Endothelial cell of umbilical vein (primary cell): ENCODE results near the gene FNDC1. TPM values are rescaled to one million over a fixed set of nuclear protein-coding genes. Genes with fewer than 3 reads are reported as not detected.

Experiments used
- BruUV-seq: library from RNA; stranded (reverse); fragments of 400-500 nt; replicated peaks from 2 replicates; lab custom pipeline; 2021; lab: Mats Ljungman, UMichigan
- CTCF ChIA-PET: fragments of 300-600, 350-600 bp; sonication (Branson Sonifier 250); formaldehyde crosslinking; loops from one replicate; lab custom pipeline; 2021; ENCODE audit warnings: antibody characterized with exemption, inconsistent platforms; lab: Charles Lee
- POLR2A ChIA-PET: fragments of 300-600, 350-600 bp; sonication (Branson Sonifier 250); formaldehyde crosslinking; loops from one replicate; lab custom pipeline; 2021; ENCODE audit warnings: antibody characterized with exemption, inconsistent platforms; lab: Charles Lee
- DNase-seq: peaks from one replicate; pipeline ENCODE4 v3.0.0-alpha.2; 2011; ENCODE audit warnings: low read depth, low spot score
- FAIRE-seq: peaks from 2 replicates; lab custom pipeline; 2011; peaks lifted over from hg19 to GRCh38; lab: Jason Lieb, UNC
- H2AFZ ChIP-seq: 2 replicates; pipeline ENCODE4 v1.6.0; 2012; ENCODE audit warnings: low read depth, low read length, control low read depth, inconsistent platforms
- H3K27ac ChIP-seq: 2 replicates; pipeline ENCODE4 v1.5.1; 2011; ENCODE audit warnings: low read depth, mild to moderate bottlenecking, control low read depth, low read length, moderate library complexity; ENCODE audit not compliant: insufficient read depth
- H3K27me3 ChIP-seq, 2 experiments: 2 replicates each; pipeline versions ENCODE4 v1.6.0 to v1.6.1; 2011; ENCODE audit warnings: low read length in 2 of 2, mixed read lengths in 1 of 2; ENCODE audit not compliant: control insufficient read depth in 2 of 2, insufficient read depth in 2 of 2
- H3K36me3 ChIP-seq, 2 experiments: 2 replicates in 1 of 2; 3 replicates in 1 of 2; pipeline ENCODE4 v1.5.1; 2011; ENCODE audit warnings: low read length in 2 of 2, mild to moderate bottlenecking in 1 of 2, moderate library complexity in 1 of 2; ENCODE audit not compliant: control insufficient read depth in 2 of 2, insufficient read depth in 2 of 2; ENCODE audit errors: extremely low read depth in 1 of 2
- H3K4me1 ChIP-seq: 3 replicates; pipeline ENCODE4 v1.5.1; 2011; ENCODE audit warnings: mild to moderate bottlenecking, low read length; ENCODE audit not compliant: control insufficient read depth, insufficient read depth; ENCODE audit errors: extremely low read depth
- H3K4me2 ChIP-seq: 2 replicates; pipeline ENCODE4 v1.6.1; 2011; ENCODE audit warnings: low read length, control low read depth, mixed read lengths; ENCODE audit not compliant: insufficient read depth
- H3K4me3 ChIP-seq, 3 experiments: fragments of 200-600 bp in 1 of 3; sonication (generic), shearing (Covaris generic) in 1 of 3; replicated peaks in 1 of 3; 2 replicates each; pipeline ENCODE4 v1.5.1; 2011 to 2016; ENCODE audit warnings: control low read depth in 3 of 3, low read length in 3 of 3, mild to moderate bottlenecking in 2 of 3, inconsistent platforms in 1 of 3, low read depth in 1 of 3, moderate library complexity in 1 of 3; ENCODE audit not compliant: insufficient read depth in 1 of 3
- H3K79me2 ChIP-seq: 2 replicates; pipeline ENCODE4 v1.6.0; 2012; ENCODE audit warnings: low read length, inconsistent platforms; ENCODE audit not compliant: control insufficient read depth, insufficient read depth
- H3K9ac ChIP-seq: replicated peaks from 2 replicates; pipeline ENCODE3; 2011; ENCODE audit warnings: low read length, control low read depth; ENCODE audit not compliant: insufficient read depth; ENCODE audit errors: extremely low read depth
- H3K9me1 ChIP-seq: replicated peaks from 3 replicates; pipeline ENCODE4 v1.6.0; 2011; ENCODE audit warnings: mild to moderate bottlenecking, low read length; ENCODE audit not compliant: control insufficient read depth, insufficient read depth; ENCODE audit errors: extremely low read depth
- H3K9me3 ChIP-seq: replicated peaks from 2 replicates; pipeline ENCODE4 v1.5.1; 2012; ENCODE audit warnings: low read length, inconsistent platforms; ENCODE audit not compliant: control insufficient read depth, insufficient read depth
- H4K20me1 ChIP-seq: replicated peaks from 2 replicates; pipeline ENCODE3; 2011; ENCODE audit warnings: mild to moderate bottlenecking, low read length; ENCODE audit not compliant: control insufficient read depth, insufficient read depth; ENCODE audit errors: extremely low read depth
- CTCF ChIP-seq, 2 donors: IDR thresholded peaks; 1 replicate in 1 of 2; 2 replicates in 1 of 2; pipeline ENCODE4 v1.5.1; 2011; ENCODE audit warnings: low read length in 2 of 2, mild to moderate bottlenecking in 2 of 2, moderate library complexity in 2 of 2, control low read depth in 1 of 2, inconsistent platforms in 1 of 2, low read depth in 1 of 2; ENCODE audit not compliant: insufficient read depth in 1 of 2; ENCODE audit errors: extremely low read depth in 1 of 2
- EZH2 ChIP-seq: IDR thresholded peaks from 2 replicates; pipeline ENCODE4 v1.6.1; 2012; ENCODE audit warnings: borderline replicate concordance, low read depth, mild to moderate bottlenecking, moderate library complexity, low read length, inconsistent platforms; ENCODE audit not compliant: severe bottlenecking
- FOS ChIP-seq: IDR thresholded peaks from 2 replicates; pipeline ENCODE4 v1.6.1; 2011; ENCODE audit warnings: mild to moderate bottlenecking, low read length, moderate library complexity, borderline replicate concordance; ENCODE audit not compliant: insufficient read depth
- GATA2 ChIP-seq: IDR thresholded peaks from 2 replicates; pipeline ENCODE4 v1.7.0; 2011; ENCODE audit warnings: low read depth, mild to moderate bottlenecking, moderate library complexity, mixed read lengths, low read length; ENCODE audit not compliant: insufficient read length, insufficient read depth
- JUN ChIP-seq: IDR thresholded peaks from 2 replicates; pipeline ENCODE4 v1.6.1; 2011; ENCODE audit warnings: borderline replicate concordance, low read depth; ENCODE audit not compliant: insufficient read length, insufficient read depth
- MAX ChIP-seq: IDR thresholded peaks from 2 replicates; pipeline ENCODE4 v1.6.1; 2011; ENCODE audit not compliant: insufficient read depth, insufficient read length
- MYC ChIP-seq: IDR thresholded peaks from one replicate; pipeline ENCODE4 v1.6.1; 2011; ENCODE audit warnings: mild to moderate bottlenecking, low read depth, low read length
- POLR2A ChIP-seq: IDR thresholded peaks from 2 replicates; pipeline ENCODE4 v1.6.1; 2012; ENCODE audit warnings: low read depth, mild to moderate bottlenecking, control low read depth, low read length
- POLR2AphosphoS5 ChIP-seq: IDR thresholded peaks from 2 replicates; pipeline ENCODE4 v1.6.1; 2012; ENCODE audit warnings: low read depth, mild to moderate bottlenecking, control low read depth, low read length, moderate library complexity; ENCODE audit not compliant: insufficient read depth
- dilution Hi-C: fragments of 300-500 bp; cut with MboI; formaldehyde crosslinking; loops from one replicate; pipeline ENCODE4 v1.15.0; 2019; ENCODE audit warnings: low sequenced_read_pairs; ENCODE audit not compliant: extremely low pct_ligation_motif_present
- intact Hi-C: fragments of 100-400 bp; cut with micrococcal nuclease; formaldehyde crosslinking; loops from one replicate; pipeline ENCODE4 v1.10.0; 2022
- polyA plus RNA-seq, 4 experiments: library from polyadenylated mRNA; depleted of rRNA in 3 of 4; stranded (reverse) in 3 of 4; unstranded in 1 of 4; fragments of >200 nt; gene quantifications; 2 replicates each; pipeline versions ENCODE4 v1.2.1 to v1.2.3, GENCODE V29; 2011 to 2012; ENCODE audit warnings: missing spikeins in 1 of 4
- total RNA-seq: library from RNA; stranded (reverse); gene quantifications from 2 replicates; pipeline ENCODE4 v1.2.3, GENCODE V29; 2021

Gene FNDC1
- total and polyA plus RNA-seq, 2 donors (not counting 3 experiments of a cell fraction or from before 2014, with no cell fraction given): 0.04 TPM; not detected in 1

- no peak for TF ChIP-seq POLR2A
- TF ChIP-seq FOS: no peak
- no peak for TF ChIP-seq CTCF (IDR thresholded peaks at IDR 0.05; ENCODE audit: extremely low read depth in 1 of 2, insufficient read depth in 1 of 2, low read depth in 1 of 2, low read length in 2 of 2)
- POLR2A ChIA-PET: no interaction called here
- no peaks in the 10 kb centered on the region for H3K79me2 ChIP-seq
- FAIRE-seq: no peak
- peaks cover 3% of the 10 kb centered on the region for H3K9me3 ChIP-seq
- H3K36me3 ChIP-seq: no peaks in the 10 kb centered on the region
- H3K27ac ChIP-seq: no peak overlapping the region
- no peak overlapping the region for H3K4me3 ChIP-seq
- dilution Hi-C loops (no loop called here), intact Hi-C loops (no loop called here)
- H3K4me1 ChIP-seq: no peaks in the 10 kb centered on the region
- H3K9me1 ChIP-seq: no peaks in the 10 kb centered on the region
- no peaks in the 10 kb centered on the region for H3K27me3 ChIP-seq
- H3K9ac ChIP-seq: no peak overlapping the region
- no peak overlapping the region for H3K4me2 ChIP-seq
- H2AFZ ChIP-seq: no peak overlapping the region
- DNase-seq: no peak
- CTCF ChIA-PET: no interaction called here
- no TSS peak for BruUV-seq
- H4K20me1 ChIP-seq: no peaks in the 10 kb centered on the region
These were observed 93.4 kb downstream of the FNDC1 start for GRCh38 chr6:159262586-159262985.

- no peak overlapping the region for H2AFZ ChIP-seq
- no peaks in the 10 kb centered on the region for H3K4me1 ChIP-seq
- ChIA-PET CTCF (no interaction called here), POLR2A (no interaction called here)
- H3K4me2 ChIP-seq: no peak overlapping the region
- intact Hi-C loops: no loop called here
- H3K27ac ChIP-seq: no peak overlapping the region
- H3K4me3 ChIP-seq: no peak overlapping the region
- H3K9me1 ChIP-seq: no peaks in the 10 kb centered on the region
- H3K36me3 ChIP-seq: no peaks in the 10 kb centered on the region
- no peaks in the 10 kb centered on the region for H3K27me3 ChIP-seq
- dilution Hi-C loops: no loop called here
- TF ChIP-seq GATA2 (no peak), POLR2AphosphoS5 (no peak), FOS (no peak), JUN (no peak), MYC (no peak), EZH2 (no peak), POLR2A (no peak), MAX (no peak), CTCF (IDR thresholded peaks at IDR 0.05; ENCODE audit: extremely low read depth in 1 of 2, insufficient read depth in 1 of 2, low read depth in 1 of 2, low read length in 2 of 2) (no peak)
- H3K9me3 ChIP-seq: peaks cover 3% of the 10 kb centered on the region
- FAIRE-seq (no peak), DNase-seq (no peak)
- H3K79me2 ChIP-seq: no peaks in the 10 kb centered on the region
- no TSS peak for BruUV-seq
- H3K9ac ChIP-seq: no peak overlapping the region
- H4K20me1 ChIP-seq: no peaks in the 10 kb centered on the region
These were observed 98.0 kb downstream of the FNDC1 start for GRCh38 chr6:159267165-159267564.
